Activated T-cell treated with anti-CD3 and anti-CD28 coated beads for 4 hours (primary cell): ENCODE results near the gene LAMA2.

Source experiments
- DNase-seq: peaks from one replicate; pipeline ENCODE4 v3.0.0-alpha.2; 2020

The LAMA2 gene

DNA sequence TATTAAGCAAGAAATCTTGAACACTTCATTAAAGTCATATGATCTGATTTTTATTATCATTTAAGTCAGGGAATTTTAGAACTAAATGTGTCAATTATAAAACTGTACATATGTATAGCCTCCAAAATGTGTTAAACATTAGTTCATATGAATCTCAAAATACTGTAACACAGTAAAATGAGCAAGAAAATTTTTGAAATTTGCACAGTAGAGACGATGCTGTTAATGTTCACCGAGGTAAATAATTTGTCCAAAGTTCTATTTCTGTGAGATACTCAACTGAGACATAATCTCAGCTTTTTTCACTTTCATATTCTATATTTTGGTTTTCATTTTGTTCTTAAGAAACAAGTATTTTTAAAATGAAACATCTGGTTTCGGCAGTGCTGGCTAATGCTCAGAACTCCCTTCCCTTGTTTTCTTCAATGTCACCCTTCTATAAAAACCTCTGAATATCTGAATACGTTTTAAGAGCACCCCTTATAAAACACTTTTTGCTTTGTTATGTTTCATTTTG lies 353.1 kb downstream of the LAMA2 start:
- no peak for DNase-seq

DNA sequence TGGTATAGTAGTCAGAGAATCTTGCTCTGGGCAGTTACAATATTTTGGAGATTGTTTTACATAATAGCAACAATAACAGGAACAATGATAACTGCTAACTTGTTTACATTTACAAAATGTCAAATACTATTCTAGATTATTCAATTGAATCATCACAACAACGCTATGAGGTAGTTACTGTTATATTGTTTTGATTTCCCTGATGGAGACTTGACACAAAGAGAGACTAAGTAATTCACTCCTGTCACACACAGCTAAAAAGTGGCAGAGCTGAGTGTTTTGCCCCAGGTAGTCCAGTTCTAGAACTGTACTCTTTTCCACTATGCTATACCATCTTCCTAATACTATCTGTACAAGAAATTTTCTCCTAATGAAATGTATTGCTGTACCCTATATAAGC lies 356.1 kb downstream of the LAMA2 start:
- DNase-seq: no peak

DNA sequence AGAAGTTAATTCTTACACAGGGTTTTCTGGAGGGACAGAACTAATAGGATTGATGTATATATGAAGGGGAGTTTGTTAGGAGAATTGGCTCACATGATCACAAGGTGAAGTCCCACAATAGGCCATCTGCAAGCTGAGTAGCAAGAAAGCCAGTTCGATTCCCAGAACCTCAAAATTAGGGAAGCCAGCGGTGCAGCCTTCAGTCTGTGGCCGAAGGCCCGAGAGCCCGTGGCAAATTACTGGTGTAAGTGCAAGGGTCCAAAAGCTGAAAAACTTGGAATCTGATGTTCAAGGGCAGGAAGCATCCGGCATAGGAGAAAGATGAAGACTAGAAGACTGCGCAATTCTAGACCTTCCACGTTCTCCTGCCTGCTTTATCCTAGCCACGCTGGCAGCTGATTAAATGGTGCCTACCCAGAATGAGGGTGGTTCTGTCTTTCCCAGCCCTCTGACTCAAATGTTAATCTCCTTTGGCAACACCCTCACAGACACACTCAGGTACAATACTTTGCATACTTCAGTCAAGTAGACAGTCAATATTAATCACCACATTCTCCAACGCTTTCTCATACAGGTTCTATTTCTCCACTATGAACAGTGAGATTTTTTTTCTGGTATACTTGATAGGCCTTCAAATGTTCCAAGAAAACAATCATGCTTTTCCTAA lies 357.0 kb downstream of the LAMA2 start:
- no peak for DNase-seq

DNA sequence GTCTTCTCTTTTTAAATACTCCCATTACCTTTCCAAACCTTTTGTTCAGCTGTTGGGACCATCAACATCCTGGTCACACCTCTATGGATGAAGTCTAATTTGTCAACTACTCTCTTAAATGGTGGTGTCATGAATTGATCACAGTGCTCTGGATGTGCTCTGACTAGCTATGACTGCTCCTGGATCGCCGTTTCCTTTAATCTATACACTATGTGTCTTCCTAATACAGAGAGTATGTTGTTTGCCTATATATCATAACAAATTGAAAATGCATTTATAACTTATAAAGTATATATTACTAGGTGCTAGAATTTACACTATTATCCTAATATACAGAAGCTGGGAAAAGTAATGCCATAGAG lies 357.5 kb downstream of the LAMA2 start:
- DNase-seq: no peak

DNA sequence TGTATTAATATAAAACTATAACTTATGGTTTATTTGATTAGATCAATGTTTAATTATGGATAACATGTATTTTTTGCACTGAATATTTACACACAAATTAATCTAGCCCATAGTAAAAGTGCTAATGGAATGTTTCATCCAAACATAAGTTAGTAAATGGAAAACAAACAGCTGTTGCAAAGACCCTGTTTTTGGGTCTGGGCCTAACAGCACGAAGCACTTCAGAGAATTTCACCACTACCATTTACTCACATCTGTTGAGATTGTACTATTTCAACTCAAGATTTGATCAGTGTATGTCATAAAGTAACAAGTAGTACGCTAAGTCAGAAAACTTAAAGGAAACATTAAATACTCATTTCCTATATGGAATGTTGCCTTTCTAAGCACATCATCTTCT lies 359.6 kb downstream of the LAMA2 start:
- DNase-seq: no peak

DNA sequence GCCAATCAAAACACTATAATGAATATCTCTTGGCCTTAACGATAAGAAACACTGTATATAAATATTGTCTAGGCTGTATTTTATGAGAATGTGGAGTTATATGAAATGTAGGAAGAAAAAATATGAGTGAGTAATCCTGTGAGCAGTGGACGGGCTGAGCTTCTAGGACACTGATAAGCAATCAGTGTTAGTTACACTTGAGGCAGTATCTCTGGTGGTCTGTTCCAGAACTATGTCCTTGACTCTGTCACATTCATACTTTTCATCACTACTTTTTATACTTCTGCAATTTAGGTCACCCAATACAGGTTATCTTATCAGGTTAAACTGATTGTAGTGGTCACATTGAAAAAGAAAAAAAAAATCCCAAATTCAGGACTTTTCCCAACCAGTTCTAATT lies 360.4 kb downstream of the LAMA2 start:
- no peak for DNase-seq

DNA sequence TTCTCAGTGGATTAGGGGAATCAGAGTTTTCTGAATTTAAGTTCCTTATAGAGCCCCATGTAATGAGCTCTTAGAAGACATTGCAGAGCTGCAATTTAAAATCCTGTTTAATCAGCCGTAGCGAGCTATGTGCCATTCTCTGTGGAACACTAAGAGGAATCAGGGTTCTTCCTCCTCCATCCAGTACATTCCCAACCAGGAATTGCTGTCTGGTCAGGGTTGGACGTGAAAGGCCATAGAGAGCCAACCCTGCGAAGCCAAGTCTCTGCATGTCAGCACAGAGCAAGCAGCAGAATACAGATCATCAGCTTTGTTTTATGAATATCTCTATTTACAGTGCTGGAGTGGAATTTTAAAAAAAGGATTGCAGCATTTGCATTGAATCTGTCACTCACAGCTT lies 366.0 kb downstream of the LAMA2 start:
- no peak for DNase-seq

DNA sequence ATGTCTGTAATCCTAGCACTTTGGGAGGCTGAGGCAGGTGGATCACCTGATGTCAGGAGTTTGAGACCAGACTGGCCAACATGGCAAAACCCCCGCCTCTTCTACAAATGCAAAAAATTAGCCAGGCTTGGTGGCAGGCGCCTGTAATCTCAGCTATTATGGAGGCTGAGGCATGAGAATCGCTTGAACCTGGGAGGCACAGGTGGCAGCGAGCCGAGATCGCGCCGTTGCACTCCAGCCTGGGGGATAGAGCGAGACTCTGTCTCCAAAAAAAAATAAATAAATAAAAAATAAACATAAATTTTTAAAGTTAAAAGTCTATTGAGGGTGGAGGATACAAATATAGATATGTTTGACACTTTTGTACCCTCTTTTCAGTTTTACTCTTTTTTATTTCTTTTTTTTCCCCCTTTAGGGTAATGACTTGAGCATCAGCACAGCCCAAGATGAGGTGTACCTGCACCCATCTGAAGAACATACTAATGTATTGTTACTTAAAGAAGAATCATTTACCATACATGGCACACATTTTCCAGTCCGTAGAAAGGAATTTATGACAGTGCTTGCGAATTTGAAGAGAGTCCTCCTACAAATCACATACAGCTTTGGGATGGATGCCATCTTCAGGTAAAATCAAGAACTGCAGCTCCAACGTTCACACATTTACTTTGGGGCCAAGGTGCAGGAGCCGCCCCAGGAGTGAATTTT lies 368.9 kb downstream of the LAMA2 start:
- DNase-seq: peak; percentile 54

DNA sequence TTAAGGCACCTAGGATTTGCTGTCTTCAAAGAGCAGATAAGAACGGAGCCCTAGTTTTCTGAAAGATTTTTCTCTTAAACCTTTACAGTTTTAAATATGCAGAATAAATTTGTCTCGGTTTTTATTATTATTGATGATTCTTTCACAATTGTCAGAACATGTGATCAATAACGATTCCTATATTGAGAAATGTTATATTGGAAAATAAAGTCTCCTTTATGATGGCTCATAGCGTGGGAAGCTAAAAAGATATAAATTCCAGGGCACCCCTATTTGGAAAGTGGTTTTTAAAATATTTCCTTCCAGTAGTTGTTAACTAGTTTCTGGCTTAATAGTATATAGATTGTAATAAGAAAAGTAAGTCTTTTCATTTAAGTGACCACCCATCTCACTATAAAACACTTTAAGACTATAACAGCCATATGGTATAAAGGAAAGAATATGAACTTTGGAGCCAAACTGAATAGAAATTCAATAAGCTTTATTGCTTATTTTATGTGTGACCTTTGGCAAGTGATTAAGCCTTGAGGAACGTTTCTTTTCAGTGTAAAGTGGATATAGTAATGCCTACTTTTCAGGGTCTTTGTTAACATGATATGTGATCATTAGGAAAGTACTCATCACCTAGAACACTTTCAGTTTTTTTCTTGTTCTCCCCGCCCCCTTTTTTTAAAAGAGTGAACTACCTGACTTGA lies 369.6 kb downstream of the LAMA2 start:
- no peak for DNase-seq

DNA sequence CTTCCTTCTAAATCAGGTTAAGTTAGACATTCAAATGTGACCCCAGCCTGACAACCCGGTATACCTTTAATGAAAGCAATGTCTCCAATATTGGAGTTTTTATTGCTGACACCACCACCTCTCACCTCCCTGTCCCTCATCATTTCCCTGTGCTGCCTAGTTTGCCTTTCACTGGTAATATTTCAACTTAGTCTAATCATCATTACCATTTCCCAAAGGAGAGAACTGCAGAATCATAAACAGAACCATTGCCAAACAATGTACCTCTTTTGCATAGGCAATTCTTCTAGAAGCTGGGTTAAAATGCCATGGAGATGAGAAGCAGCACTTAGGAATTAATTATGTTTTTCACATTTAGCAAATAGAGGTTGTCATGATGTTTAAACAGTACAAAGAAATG lies 370.3 kb downstream of the LAMA2 start:
- no peak for DNase-seq

DNA sequence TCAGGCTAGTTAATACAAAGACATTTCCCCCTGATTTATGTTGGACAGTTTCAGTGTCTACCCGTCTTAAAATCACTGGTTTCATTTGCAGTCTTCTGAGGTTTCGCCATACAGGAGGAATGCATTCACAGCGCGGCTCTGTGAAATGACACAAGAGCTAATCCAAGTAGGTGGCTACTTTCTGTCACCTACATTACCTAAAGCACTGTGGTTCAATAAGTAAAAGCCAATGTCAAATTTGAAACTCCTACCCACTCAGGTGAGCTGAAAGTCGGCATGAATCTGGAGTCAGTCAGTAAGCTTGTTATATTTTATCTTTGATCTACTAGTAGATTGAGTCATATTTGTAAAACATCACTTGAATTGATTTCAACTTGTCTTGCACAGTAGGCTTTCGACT lies 370.8 kb downstream of the LAMA2 start:
- DNase-seq: no peak

DNA sequence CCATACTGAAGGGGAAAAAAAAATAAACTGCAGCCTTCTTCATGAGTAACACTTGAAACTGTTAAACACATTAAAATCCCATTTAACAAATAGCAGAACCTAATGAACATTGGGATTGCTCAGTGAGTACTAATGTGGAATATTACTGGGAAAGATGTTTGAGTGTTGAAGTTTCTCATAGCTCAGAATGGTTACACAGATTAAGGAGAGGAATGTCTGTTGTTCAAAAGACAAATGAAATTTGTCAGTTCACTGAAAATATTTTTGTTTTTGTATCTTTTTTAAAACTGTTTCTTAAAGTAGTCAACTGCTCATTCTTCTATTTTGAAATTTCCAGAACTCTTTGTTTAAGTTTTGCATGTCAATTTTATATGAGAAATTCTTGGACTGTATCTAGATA lies 374.3 kb downstream of the LAMA2 start:
- no peak for DNase-seq

DNA sequence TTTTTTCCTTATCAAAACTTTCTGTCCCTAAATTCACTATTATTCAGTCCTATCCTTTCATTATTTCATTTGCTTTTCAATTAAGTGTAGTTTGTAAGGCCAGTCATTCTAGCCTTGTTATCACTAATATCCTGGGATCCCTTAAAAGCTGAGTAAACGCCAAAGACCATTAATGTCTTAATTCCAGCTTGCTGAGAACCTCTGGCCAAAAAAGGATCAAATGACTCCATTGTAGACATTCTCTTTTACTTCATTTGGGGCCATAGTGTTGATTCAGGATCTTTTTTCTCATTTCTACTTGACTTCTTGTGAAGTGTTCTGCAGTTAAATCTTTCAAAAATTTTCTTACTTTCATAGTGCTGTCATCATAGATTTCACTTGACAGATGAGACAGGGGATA lies 379.7 kb downstream of the LAMA2 start:
- no peak for DNase-seq

DNA sequence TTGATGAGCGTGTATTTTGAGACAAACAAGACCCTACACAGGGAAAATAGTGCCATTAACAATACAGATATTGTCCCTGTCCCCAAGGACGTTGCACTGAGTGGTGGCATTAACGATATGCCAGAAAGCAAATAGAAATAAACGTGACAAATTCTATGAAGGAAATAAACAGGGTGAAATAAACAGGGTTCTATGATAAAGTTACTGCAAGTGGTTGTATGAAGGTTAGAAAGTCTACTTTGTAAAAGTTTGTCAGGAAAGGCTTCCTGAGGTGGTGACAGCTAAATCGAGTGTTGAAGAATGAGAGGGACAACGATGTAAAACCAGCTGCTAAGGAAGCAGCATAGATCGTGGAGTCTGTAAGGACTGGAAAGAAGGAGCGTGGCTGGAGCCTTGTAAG lies 380.2 kb downstream of the LAMA2 start:
- DNase-seq: no peak

DNA sequence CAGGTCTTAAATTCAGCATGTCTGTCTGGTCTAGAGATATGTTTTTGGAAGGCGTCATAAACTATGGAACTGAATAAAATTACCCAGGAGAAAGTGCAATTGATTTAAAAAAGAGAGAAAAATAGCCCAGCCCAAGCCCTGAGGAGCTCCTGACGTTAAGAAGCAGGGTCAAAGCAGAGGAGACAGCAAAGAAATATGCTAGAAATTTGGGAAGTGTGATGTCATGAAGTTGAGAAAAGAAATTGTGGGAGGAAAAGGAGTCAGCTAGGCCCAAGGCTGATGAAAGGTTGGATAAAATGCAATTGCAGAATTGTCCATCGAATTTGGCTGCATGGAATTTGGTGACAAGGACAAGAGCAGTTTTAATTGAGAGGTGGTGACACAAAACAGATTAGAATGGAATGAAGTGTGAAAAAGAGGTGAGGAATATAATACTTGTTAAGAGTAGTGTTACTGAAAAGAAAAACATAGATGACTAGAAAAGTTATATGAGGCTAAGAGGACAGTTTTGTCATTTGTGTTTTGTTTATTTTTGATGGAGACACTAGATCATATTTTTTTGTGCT lies 381.6 kb downstream of the LAMA2 start:
- no peak for DNase-seq

DNA sequence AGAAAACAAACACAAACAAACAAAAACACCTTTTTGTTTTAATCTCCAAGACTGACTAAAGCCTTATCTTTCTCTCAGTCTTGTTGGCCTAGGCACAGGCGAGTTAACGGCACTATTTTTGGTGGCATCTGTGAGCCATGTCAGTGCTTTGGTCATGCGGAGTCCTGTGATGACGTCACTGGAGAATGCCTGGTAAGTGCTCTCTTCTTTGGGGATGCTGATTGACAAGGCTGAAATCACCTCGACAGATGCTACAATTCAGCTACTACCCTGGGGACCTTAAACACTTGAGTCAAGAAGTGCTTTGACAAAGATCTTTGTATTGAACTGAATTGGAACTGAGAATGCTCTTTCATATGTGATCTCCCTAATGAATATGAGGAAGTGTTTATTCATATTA lies 384.1 kb downstream of the LAMA2 start:
- no peak for DNase-seq

DNA sequence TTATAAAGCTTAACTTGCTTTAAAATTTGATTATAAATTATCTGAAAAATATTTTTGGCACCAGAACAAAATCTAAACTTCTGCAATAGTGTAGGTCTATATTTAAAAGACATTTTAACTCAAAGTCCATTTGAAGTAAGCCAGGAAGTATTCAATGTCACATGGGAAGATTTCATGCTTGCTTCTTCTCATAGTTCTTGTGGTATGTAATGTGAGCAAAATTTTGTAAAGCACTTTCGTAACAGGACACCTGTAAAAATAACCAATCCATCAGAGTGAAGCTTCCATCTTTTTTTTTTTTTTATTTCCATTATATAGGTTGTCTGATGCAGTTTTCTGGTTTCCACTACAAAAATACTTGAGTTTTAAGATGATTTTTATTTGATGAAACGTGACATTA lies 386.1 kb downstream of the LAMA2 start:
- no peak for DNase-seq

DNA sequence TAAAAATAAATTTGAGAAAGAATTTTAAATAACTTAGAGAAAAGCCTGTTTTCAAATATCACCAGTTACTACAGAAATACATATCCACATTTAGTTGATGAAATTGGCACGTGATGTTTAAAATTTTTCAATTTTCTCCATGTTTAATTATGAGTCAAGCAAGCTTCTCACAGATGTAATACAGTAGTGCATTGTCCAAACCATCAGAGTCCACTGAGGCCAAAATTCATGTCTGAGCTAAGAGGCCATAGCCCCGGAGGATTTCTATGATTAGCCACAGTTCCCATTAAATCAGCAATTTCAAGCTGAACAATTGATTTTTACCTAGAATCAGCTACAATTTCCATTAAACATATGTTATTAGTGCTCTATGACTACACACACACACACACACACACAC lies 387.0 kb downstream of the LAMA2 start:
- no peak for DNase-seq

DNA sequence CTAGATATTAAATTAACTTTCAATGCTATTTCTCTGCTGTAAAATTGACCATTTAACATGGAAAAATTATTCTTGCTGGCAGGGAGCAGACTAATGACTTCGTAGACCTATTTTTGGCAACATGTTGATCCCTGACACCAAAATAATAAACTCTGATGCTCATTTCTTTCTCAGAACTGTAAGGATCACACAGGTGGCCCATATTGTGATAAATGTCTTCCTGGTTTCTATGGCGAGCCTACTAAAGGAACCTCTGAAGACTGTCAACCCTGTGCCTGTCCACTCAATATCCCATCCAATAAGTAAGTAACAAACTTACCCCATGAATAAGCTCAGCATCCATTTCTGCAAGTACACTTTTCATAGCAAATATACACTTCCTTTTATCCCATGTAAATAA lies 387.5 kb downstream of the LAMA2 start:
- no peak for DNase-seq

DNA sequence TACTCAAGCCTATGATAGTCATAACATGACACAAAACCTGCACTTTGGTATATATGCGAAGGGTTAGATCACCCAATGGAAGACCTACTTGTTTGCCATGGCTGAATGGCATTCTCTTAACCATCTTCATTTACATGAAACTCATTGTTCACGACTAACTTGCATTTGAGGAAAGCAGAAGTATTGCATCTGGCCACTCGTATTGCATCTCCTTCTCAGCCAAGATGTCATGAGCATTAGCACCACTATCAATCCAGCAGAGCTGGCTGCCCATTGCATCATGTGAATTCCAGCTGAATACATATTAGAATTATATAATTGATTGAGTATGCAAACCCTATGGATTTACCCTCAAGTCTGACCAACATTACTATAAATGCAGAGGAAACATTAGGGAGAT lies 390.2 kb downstream of the LAMA2 start:
- DNase-seq: no peak

DNA sequence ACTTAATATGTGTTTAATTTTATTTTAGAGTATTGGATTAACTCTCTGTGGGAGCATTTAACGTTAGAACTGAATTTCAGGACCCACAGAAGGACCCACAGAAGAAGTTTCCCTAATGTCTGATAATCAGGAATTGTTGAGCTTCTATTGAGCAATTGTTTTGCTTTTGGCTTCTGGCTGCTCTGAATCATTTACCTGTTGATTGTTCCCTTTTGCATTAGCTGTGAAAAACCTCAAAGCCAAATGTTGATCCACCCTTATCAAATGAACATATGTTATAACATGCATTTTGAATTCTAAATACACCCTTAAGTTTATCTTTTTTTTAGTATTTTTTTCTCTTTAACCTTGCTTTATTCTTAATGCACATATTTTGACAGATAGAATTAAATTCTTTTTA lies 393.5 kb downstream of the LAMA2 start:
- no peak for DNase-seq

DNA sequence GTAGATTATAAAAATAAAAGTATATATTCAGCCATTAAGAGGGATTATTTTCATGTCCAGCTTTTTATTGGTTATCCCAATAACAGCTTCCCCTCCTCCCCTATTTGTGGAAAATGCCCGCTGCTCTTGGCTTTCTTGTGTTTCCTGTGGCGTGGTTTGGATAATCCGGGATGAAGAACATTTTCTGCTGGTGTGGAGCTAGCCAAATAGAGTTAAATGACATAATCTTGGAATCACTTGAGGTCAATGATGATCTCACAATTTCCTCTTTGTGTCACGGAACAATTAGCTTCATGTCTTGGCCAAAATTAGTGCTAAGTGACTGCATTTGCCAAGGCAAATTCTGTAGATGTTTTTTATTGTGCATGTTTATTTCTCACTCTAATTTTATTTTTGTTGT lies 394.0 kb downstream of the LAMA2 start:
- no peak for DNase-seq

DNA sequence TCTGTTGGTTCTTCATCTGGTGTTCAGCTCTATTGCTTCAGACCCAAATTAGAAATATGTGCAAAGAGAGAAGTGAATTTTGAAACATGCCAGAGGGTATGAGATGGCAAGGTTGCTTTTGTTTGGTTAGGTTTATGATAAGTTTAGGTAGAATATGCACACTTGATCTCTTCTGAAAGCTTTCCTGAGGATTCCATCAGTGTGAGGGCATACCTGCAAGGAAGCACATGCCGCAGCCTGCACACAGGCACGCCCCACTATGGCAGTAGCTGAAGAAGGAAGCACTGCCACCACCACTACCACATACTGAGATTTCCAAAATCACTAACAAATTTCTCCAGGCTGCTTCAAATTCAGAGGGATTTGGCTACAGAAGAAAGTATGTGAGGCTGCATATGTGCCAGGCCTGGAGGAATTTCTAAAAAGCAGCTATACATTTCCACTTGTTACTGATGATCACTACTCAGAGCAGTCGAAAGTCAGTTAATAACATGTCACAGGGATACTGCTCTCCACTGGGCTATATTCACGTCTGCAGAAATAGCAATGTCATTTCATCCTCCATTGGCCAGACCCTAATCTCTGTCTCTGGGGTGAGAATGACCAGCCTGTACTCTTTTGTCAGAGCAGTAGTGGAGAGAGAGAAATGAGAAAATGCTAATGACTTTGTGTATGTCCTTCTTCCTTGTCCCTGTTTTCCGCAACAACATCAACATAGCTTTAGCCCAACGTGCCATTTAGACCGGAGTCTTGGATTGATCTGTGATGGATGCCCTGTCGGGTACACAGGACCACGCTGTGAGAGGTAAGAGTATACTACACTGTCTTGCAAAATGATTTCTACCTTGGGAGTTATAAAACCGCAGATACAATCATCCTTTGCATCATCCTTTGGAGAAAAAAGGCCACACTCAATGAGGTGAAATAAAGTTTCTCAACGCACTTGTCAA lies 396.7 kb downstream of the LAMA2 start:
- no peak for DNase-seq
